Fibroblast of skin of right biceps (primary cell): ENCODE data around the gene FAM117A.

ENCODE experiments used
- DNase-seq: peaks from one replicate; pipeline ENCODE4 v3.0.0-alpha.2; 2013

Gene FAM117A

DNA sequence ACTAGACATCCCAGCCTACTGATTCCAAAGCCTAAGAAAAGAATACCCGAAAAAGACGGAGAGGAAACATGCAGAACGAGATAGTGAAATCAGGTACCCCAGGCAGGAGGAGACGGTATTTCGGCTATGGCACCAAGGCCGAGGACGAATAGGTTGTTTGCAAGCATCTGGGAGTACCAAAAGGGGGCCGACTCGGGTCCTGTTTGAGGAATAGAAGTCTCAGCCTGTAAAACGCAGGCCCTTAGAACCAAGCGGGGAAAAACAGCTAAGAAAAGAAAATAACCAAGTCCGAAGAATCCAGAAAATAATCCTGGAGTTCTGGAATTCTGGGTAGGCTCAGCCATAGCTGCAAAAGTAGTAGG, 56.7 kb downstream of the FAM117A start:
- DNase-seq = peak; percentile 9

DNA sequence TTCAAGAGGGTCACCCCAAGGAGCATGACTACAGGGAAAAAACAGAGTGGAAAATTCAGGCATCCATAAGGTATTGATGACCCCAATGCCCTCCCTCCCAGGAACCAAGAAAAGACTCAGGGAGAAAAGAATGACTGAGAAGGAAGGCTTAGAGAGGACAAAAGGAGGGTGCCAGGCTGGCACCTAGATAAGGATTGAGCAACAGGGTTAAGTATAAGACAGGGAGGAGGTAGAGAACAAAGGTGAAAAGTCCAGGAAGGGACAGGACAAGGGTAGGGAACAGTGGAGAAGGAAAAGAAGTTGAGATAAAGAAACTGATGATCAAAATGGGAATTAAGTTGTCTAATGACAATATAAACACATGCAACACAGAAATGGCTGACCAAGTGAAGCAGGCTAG, 58.7 kb downstream of the FAM117A start:
- DNase-seq = no peak

DNA sequence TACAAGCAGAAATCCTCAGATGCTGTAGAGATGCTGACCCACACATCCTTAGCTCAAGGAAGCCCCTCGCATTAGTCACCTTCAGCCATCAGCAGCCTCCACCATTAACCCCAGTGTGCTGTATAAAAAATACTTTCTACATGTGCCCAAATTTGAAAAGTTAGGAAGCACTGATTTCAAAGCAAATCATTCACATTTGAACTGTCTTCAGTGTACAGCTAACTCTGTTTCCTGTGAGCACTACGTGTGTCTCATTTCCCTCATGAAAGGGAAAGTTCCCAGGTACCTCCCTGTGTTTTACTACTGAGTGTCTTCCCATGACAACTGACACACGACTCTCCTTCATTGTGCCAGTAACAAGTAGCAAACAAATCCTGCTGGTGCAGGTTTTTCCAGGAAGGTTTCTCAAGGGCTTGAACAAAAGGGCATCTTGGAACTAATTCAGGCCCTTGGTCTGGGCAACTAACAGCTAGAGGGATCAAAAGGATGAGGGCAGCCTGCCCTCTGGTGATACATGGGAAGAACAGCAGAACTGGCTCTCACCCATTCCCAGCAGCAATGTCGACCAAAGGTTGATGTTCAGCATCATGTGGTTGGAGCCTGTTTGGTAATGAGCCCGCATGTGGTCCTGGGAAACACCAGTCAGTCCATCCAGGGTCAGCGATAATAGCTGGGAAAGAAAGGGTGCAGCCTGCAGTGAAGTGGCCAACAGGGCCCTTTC, 60.2 kb downstream of the FAM117A start:
- DNase-seq = peak; percentile 33

DNA sequence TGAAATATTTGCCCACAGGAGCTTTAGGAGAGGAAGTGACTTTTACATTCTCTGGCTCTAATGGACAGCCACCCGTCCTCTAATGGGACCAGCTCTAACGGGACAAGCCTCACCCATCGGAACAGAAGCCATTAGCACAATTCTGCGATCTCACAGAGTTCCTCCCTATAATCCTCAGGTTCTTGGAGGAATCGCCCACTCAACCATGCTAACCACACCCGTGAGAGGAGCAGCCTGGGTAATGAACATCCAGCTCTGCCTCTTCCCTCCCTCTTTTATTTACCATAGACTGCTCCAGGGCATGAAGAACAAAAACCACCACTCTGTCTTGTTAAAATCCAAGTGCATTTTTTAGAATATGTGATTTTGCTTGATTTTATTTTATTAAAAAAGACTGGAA, 63.0 kb downstream of the FAM117A start:
- DNase-seq = no peak

DNA sequence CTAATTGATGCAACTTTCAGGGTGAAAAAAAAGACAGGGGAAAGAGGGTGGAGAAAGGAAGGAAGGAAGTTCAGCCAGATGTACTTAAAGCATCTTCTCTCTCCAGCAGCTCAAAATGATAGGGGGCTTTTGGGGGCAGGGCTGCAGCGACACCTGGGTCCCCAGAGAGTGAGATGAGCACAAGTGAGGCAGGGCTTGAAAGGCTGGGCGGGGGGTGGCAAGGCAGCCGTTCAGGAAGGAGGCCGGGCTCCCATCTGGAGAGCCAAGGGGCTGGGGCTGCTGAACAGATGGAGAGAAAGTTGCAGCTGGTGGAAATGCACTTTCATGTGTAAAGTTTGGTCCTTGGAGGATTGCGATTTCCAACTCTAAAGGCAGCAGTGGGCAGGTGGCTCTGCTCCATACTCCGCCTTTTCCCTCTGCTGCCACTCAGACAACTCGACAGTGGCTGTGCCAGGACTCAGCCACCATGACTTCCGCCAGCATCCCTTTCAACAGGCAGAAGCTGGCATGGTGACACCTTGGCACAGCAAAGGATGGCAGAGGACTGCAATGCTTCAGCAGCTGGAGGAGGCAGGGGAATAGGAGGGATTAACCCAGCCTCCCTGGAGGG, 63.9 kb downstream of the FAM117A start:
- no peak for DNase-seq

DNA sequence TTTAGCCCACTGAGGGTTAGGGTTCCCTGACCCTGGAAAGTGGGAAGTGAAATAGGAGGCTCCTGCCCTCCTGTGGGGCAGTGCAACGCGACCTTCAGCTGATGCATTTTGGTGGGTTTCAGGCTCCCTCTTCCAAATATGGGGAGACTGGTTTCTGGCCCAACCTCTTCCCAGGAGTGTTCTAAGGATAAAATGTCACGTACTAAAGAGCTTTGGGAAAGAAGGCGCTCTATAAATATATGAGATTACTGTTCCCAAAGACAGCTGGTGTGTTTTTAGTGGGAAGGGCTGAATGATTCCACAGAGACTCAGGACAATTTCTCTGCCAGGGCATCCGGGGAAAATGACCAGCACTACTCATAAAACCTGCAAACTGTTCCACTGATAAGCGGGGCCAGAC, 65.9 kb downstream of the FAM117A start:
- no peak for DNase-seq

DNA sequence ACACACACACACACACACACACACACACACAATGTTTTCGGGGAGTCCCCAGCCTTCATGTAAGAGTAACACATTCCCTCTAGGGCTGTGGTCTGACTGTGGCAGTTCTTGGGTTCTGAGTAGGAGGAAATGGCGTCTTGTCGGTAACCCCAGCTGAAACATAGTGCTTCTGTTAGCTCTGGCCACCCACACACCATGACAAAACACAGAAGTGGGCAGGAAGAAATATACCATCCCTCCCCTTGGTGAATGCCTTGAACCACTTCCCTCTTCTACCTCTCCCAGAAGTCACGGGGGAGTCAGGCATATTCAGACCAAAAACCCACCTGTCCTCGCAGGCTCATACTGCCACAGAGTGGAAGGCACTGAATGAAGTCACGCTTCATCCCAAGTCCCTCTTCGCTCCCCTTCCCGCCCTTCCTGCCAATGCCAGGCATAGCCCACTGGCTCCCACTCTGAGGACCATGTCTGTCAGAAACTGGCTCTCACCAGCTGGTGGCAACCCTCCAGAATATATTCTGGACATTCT, 67.6 kb downstream of the FAM117A start:
- DNase-seq = no peak

DNA sequence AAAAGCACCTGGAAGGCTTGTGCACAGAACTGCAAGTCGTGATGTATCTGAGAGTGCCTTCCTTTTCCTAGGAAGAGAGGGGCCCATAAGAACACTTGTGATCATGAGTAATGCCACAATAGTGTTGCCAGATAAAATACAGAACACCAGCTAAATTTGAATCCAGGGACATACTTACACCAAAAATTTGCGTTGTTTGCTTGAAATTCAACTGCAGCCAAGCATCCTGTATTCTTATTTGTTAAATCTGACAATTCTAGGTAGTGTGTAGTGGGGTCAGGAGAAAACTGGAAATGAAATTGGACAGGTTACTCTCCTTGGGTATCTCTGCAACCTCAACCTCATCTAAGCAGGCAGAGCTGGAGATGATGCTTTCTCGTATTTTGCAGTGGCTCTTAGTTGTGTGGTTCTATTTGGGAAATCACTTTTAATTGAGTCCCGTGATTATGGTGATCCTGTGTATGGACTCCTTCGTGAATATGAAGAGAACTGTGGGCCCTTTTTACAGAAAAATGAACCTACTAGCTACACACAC, 68.2 kb downstream of the FAM117A start:
- DNase-seq = no peak

DNA sequence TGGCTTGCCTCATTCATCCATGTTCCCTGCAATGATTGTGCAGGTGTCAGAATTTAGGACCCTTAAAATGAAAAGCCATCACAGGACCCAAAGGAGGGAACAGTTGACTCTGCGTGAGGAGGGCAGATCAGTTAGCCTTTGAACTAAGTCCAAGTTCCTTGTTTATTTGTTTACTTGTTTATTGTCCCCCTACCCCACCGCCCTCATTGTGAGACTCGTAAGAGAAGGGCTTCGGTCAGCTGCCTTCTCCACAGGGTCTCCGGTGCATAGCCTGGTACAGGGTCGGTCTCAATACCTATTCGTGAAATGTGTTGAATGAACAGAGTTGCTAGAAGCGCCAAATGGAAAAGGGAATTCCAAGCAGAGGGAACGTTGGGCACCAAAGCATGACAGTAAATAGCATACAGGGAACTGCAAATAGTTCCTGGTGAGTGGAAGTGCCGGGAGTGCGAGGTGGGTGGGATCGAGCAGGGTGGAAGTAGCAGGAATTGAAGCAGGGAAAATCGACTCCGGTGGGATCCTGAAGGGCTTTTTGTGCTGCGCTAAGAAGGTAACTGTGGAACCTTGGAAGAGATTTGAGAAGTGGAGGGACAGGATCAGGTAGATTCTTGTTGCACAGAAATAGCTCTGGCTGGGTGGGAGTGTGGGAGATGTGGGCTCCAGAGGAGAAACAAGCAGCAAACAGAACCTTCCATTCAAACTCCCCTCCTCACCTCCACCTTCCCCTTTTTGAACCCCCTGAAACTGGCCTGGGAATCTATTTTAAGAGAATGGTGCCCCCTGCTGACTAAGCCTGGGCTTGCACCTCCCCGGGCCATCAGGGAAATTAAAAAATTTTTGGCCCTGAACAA, 68.9 kb downstream of the FAM117A start:
- DNase-seq = peak; percentile 14

DNA sequence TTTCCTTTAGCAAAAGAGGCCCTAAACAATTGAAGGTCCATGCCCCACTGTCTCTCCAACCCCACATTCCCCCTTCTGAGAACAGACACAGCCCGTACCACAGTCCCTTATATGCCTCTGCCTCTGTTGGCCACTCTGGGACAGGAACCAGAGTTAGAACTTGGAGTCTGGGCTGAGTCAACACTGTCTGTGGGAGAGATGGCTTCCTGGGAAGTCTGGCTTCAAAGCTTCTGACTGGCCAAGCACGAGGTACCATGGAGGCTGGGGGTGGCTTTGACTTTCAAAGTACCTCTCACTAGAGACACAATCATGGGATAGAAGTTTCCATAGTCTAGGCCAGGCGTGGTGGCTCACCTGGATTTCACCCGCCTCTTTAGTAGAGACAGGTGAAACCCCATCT, 71.2 kb downstream of the FAM117A start:
- DNase-seq = no peak

DNA sequence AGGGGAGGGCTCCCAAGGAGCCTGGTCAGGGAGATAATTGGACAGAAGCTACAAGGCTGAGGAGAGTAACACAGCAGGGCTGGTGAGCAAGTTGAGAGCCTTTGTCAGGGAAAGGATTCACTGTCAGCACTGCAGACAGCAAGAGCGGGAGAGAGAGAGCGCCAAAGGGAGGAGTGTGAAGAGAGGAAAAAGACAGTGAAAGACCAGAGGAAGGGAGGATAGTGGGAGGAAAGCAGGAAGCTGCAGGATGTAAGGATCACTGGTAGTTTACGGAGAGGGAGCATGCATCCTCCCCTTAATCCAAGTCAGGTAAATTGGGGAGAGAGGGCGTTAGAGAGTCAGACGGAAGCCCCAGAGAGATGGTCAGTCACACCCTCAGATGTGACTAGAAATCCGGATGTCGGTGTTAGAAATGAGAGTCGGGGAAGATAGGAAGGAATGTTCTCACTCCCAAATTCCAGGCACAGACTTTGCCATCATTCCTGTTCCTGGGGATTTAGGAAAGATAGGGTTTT, 72.2 kb downstream of the FAM117A start:
- peak; percentile 4 for DNase-seq

DNA sequence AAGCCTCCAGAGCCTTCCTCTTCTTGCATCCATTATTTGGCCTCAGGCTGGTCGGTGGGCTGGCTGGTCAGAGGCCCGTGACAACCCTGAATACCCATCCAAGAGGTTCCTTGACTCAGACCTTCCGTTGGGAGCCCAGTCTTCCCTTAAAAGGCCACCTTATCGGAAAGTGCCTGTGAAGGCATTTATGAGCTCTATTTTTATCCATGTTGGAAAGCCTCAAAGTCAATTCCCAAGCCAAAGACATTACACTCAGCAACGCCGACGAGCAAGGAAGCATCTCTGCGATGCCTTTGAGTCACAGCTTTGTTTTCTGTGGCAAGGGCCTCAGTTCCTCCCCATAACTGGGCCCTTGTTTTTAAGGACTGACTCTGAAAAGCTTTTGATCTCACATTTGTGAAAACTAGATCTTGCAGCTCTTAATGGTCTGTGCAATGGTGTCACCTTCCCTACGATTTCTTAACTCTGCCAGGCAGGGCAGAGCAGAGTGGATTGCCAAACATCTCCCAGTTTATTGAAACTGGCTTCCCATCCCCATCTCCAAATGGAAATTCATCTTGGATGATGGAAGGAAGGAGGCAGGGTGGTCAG, 72.8 kb downstream of the FAM117A start:
- peak; percentile 50 for DNase-seq

DNA sequence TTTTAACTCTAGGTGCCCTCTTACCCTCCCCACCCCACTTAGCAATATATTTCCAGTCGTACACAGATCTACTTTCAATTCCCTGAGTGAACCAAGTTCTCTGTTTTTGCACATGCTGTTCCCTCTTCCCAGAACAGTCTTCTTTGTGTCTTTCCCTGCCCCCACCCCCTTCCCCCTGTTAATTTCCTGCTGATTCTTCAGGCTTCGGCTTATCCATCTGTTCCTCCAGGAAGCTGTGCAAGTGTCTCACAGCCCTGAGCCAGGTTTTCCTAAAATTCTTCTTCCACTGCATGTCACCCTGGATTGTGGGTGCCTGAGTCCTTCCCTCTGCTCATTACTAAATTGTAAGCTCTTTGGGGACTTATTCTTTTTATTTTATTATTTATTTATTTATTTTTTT, 73.7 kb downstream of the FAM117A start:
- no peak for DNase-seq

DNA sequence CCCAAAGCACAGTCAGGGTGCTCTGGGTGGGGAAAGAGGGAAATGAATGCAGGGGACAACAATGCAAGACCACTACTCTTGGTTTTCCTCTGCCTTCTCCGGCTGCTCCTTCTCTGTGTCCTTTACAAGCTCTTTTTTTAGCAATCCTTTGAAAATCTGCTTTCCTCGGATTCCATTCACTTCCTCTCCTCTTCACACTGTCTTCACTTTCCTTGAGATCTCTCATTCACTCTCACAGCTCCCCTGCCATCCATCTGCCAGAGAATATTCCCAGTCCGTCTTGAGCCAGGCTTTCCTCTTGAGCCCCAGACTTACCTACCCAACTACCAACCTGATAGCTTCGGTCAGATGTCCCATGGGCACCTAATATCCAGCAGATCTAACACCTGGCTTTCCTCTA, 75.1 kb downstream of the FAM117A start:
- no peak for DNase-seq

DNA sequence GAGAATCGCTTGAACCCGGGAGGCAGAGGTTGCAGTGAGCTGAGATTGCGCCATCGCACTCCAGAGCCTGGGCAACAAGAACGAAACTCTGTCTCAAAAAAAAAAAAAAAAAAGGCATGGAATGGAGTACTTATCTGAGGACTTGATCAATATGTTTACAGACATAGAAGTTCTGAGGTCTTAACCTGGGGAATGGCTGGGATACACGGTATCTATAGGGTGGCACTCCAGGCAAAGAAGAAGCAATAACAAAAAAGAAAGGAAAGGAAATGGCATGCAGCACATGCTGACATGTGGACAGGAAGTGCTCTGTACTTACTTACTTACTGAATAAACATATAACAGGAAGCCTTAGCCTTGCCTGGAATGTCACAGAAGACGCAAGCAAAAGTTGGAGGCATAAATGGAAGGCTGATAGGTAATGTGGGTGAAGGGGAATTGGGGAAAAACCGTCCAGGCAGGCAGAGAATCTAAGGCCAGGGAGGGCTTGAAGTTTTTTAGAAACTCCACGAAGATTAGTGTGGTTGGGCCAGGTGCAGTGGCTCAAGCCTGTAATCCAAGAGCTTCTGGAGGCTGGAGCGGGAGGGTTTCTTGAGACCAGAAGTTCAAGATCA, 75.9 kb downstream of the FAM117A start:
- peak; percentile 48 for DNase-seq

DNA sequence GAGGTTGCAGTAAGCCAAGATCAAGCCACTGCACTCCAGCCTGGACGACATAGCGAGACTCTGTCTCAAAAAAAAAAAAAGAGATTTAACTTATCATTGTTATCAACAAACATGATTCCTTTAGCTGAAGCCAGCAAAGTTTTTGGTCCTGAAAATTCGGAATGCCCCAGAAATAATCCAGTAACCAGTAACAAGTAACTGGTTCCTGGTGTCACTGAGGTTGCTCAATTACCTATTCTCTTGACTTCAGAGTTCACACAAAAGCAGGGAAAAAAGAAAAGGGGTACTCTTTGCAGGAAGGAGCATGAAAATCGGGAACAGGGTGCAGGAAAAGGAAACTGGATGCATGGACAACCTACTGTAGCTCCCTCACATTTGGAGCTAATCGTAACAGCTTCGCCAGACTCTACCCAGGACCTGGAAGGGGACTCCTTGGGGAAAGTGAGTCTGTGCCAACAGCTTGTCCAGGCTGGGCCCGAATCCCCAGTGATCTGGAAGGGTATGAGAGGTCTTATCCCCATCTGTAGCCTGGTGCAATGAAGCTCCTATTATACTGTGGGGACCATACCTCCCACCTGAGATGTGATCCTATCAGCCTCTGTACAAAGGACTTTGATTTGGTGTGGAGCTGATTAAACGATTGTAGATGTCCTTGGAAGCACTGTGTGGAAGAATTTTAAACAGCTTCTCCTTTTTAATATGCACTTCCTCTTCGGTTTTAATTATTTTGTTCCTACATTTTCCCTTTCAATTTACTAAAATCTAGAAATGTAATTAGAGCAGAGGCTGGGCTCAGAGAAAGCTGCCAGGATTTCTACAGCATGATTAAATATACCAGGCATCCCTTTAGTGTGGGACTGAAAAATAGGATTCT, 82.6 kb downstream of the FAM117A start:
- no peak for DNase-seq

DNA sequence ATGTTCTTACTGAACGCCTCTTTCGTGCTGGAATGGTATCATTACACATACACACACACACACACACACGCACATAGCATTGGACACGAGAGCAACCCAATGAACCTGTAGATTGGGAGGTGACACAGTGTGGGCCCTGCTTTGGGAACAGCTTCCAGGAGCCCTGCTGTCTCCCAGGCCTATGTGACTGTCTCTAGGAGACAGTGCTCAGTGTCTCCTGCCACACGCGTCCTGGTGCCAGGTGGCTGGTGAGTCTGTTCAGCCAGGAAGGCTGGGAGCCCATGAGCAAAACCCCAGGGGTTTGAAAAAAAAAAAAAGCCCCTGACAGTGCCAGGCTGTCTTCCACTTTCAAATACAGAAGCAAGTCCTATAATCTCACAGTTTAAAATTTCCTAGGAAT, 83.6 kb downstream of the FAM117A start:
- no peak for DNase-seq

DNA sequence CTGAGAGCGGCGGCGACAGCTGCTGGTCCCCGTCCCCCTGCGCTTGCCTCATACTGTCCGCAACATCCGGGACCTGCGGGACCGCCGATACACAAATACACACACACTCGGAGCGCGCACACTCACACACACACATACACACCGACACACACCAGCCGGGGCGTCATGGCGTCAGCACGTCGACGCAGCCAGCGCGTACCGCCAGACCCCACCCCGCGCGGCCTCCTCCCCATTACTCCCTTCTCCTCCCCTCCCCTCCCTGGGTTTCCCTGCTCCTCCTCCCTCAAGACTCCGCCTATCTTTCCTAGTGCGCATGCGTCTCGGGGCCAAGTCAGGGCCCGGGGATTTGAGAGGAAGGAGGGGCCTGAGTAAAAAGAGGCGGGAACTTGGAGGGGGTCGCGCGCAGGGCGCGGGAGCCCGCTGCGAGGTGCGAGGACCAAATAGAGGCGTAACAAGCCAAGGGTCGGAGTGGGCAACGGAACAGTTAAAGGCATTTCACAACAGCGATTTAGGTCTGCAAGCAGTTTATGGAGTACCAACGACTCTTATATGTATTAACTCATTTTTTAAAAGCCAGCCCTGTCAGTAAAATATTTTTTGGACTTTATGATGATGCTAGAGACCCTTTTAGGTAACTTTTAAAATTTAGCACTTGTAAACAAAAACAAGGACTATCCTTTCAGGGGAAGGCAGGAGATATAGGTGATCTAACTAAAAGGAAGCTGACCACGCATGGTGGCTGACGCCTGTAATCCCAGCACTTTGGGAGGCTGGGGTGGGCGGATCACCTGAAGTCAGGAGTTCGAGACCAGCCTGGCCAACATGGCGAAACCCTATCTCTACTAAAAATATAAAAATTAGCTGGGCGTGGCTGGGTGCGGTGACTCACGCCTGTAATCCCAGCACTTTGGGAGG, 85.7 kb downstream of the FAM117A start, which contains the start of gene SPOP:
SPOP (minus strand) TSS at position 165 of the 915 bp plus-strand sequence. CDS start 55,287 bp downstream, outside the sequence.
- peak; percentile 100 for DNase-seq

DNA sequence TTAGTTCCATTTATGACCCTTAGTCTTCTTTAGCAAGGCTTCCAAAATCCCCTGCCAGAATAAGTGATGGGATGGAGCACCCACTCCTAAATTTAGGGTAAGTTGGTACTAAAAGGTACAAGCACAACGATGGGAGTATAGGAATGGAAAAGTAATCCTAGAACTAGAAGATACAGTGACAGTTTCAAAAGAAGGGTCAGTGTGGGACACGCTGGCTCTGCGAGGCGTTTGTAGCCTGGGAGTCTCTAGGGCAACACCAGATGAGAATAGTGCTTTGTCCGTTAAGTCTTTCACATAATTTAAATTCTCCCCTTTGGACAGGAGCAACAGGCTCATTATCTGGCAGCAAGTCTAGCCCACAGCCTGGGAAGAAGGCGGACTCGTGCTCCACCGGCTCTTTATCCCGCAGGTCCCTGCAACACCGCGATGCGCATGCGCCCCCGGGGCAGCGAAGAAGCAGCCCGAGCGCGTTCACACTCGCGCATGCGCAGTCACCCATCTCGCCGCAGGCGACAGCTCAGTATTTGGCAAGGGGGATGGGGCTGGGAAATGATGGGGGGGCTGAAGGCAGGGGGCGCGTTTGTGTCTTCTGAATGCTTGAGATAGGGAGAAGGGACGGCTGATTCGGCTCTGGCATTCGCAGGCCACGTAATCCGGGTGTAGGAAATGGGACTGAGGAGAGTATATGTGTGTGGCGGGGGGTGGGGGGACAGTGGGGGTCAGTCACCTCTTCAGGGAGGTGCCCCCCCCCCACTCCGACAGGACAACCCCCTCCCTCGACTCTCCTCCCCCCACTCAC, 86.6 kb downstream of the FAM117A start:
- DNase-seq = peak; percentile 92
